Psoas muscle (tissue), 8 donors: ENCODE data around the gene MAP7. TPM values are rescaled to one million over a fixed set of nuclear protein-coding genes. Genes with fewer than 3 reads are reported as not detected.
"Not testable (repeated sequence)": the region's sequence is repeated elsewhere in the genome, so short reads cannot be mapped to it uniquely, and the experiment has no call there.

Experiments used
- ATAC-seq, 4 donors: fragments of 200-7000 bp; cut with Tn5 transposase; one replicate each; pipeline ENCODE4 v1.9.1; 2020; ENCODE audit warnings: moderate library complexity in 3 of 4, mild to moderate bottlenecking in 2 of 4
- DNase-seq, 2 donors: peaks; one replicate each; pipeline ENCODE4 v3.0.0-alpha.2; 2020
- H3K27ac ChIP-seq: fragments of 200-600 bp; one replicate; pipeline ENCODE4 v1.8.0; 2022
- H3K27me3 ChIP-seq, 3 donors: fragments of 200-600 bp in 1 of 3; one replicate each; pipeline versions ENCODE4 v1.6.1 to v1.8.0; 2013 to 2022; ENCODE audit warnings: low read length in 2 of 3, mild to moderate bottlenecking in 2 of 3, moderate library complexity in 1 of 3; ENCODE audit not compliant: insufficient read depth in 3 of 3
- H3K36me3 ChIP-seq, 2 donors: fragments of 200-600 bp in 1 of 2; one replicate each; pipeline versions ENCODE4 v1.6.1 to v1.8.0; 2013 to 2022; ENCODE audit warnings: low read depth in 1 of 2, mild to moderate bottlenecking in 1 of 2, moderate library complexity in 1 of 2; ENCODE audit not compliant: insufficient read depth in 1 of 2
- H3K4me1 ChIP-seq: fragments of 200-600 bp; one replicate; pipeline ENCODE4 v1.8.0; 2022
- H3K4me3 ChIP-seq: fragments of 200-600 bp; one replicate; pipeline ENCODE4 v1.8.0; 2022; ENCODE audit warnings: mild to moderate bottlenecking
- H3K9me3 ChIP-seq: fragments of 200-600 bp; one replicate; pipeline ENCODE4 v1.8.0; 2022
- WGBS, 3 donors: extraction: QIAGEN DNeasy Blood & Tissue Kit; methylation state at CpG; one replicate each; pipeline versions ENCODE4 v1.1.6 to v1.1.7; 2013; 5-methylcytosine and 5-hydroxymethylcytosine counted together
- intact Hi-C, 2 donors: fragments of 100-400 bp; cut with DNase I; formaldehyde crosslinking; loops; one replicate each; pipeline versions ENCODE4 v1.11.0 to v1.14.2; 2022
- polyA plus RNA-seq, 3 donors: library from polyadenylated mRNA; stranded (reverse); fragments of 200-250 nt; gene quantifications; one replicate each; pipeline ENCODE4 v1.2.3, GENCODE V29; 2013
- total RNA-seq, 4 donors: library from RNA; stranded (reverse); fragmentation: NEBNext Ultra II Directional in 2 of 4; extraction: Animal tissue kit (Norgen Biotek cat#: 25700) in 2 of 4; gene quantifications; one replicate each; pipeline versions ENCODE4 v1.2.1 to v1.2.4, GENCODE V29; 2021 to 2023
- TF ChIP-seq, protein P1 (sequence below): fragments of 200-600 bp; IDR thresholded peaks from one replicate; pipeline ENCODE4 v1.8.0; 2022; ENCODE audit warnings: antibody characterized with exemption
- donor health status: healthy with polysubstance abuse.
- donor health status: DM: no; HTN: no; CAD: no; lungs with moderate emphysema.
- donor health status: Bipolar disorder and iron deficiency.
- donor health status: healthy.
- donor health status: DM: yes; HTN: yes; CAD: no.
- donor health status: DM: no; HTN: no; CAD: no.
- donor health status: DM: no; HTN: no; CAD: no.
- donor health status: DM: yes; HTN: yes; CAD: no.

MAP7 gene
- total and polyA plus RNA-seq, 7 donors: 0.10 to 0.94 (median 0.32) TPM

GRCh38 chr6:136309729-136310311 lies 240.4 kb downstream of the MAP7 start:
- WGBS, 3 donors: 89 to 100% (median 96%) methylated on average over 1 of the region's 1 CpG
- intact Hi-C loops: no loop called here
- no peak overlapping the region for H3K27ac ChIP-seq
- H3K9me3 ChIP-seq: no peaks in the 10 kb centered on the region
- DNase-seq: no peak
- H3K4me1 ChIP-seq: no peaks in the 10 kb centered on the region
- H3K4me3 ChIP-seq: no peak overlapping the region
- no peaks in the 10 kb centered on the region for H3K27me3 ChIP-seq
- TF ChIP-seq, protein P1, sequence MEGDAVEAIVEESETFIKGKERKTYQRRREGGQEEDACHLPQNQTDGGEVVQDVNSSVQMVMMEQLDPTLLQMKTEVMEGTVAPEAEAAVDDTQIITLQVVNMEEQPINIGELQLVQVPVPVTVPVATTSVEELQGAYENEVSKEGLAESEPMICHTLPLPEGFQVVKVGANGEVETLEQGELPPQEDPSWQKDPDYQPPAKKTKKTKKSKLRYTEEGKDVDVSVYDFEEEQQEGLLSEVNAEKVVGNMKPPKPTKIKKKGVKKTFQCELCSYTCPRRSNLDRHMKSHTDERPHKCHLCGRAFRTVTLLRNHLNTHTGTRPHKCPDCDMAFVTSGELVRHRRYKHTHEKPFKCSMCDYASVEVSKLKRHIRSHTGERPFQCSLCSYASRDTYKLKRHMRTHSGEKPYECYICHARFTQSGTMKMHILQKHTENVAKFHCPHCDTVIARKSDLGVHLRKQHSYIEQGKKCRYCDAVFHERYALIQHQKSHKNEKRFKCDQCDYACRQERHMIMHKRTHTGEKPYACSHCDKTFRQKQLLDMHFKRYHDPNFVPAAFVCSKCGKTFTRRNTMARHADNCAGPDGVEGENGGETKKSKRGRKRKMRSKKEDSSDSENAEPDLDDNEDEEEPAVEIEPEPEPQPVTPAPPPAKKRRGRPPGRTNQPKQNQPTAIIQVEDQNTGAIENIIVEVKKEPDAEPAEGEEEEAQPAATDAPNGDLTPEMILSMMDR: no peak
- H3K36me3 ChIP-seq: no peaks in the 10 kb centered on the region
- ATAC-seq: no peak

GRCh38 chr6:136309171-136309570 lies 241.1 kb downstream of the MAP7 start:
- intact Hi-C loops: no loop called here
- H3K36me3 ChIP-seq: no peaks in the 10 kb centered on the region
- no peaks in the 10 kb centered on the region for H3K27me3 ChIP-seq
- H3K4me1 ChIP-seq: no peaks in the 10 kb centered on the region
- ATAC-seq (no peak), DNase-seq (no peak)
- WGBS, 3 donors: 63 to 89% (median 73%) methylated on average over 3 of the region's 3 CpGs
- H3K27ac ChIP-seq: no peak overlapping the region
- H3K4me3 ChIP-seq: no peak overlapping the region
- TF ChIP-seq, protein P1: no peak
- H3K9me3 ChIP-seq: no peaks in the 10 kb centered on the region

- H3K36me3 ChIP-seq, intact Hi-C loops, H3K4me1 ChIP-seq, H3K27me3 ChIP-seq, H3K27ac ChIP-seq, H3K4me3 ChIP-seq, DNase-seq, ATAC-seq, H3K9me3 ChIP-seq: not testable (repeated sequence)
- WGBS, 3 donors: 83 to 88% (median 85%) methylated on average over 1 of the region's 1 CpG
Measured at GRCh38 chr6:136308469-136308868, 241.8 kb downstream of the MAP7 start.

GRCh38 chr6:136307351-136307750 lies 242.9 kb downstream of the MAP7 start:
- H3K9me3 ChIP-seq: no peaks in the 10 kb centered on the region
- ATAC-seq (no peak), DNase-seq (no peak)
- no peaks in the 10 kb centered on the region for H3K4me1 ChIP-seq
- H3K27ac ChIP-seq: no peak overlapping the region
- H3K27me3 ChIP-seq: no peaks in the 10 kb centered on the region
- intact Hi-C loops: no loop called here
- H3K4me3 ChIP-seq: no peak overlapping the region
- no peaks in the 10 kb centered on the region for H3K36me3 ChIP-seq
- TF ChIP-seq, protein P1: no peak

DNA sequence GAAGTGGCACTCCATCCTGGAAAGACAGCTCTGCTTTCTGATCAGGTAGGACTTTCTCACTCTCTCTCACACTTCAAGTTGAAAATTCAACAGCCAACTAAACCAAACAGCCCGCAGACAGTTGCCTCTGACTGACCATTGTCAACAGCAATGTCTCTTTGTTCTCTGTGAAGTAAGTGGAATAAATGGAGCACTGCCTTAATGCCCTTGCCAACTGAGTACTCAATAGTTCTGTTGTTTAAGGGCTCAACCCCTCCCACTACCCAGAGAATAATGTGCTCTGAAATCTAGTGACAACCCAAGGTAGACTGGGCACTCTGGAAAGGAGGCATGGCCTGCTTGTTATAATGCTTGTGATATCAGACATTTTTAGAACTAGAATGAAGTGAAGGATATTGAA lies 243.8 kb downstream of the MAP7 start:
- TF ChIP-seq, protein P1: no peak
- Histone ChIP-seq H3K9me3 (no peaks in the 10 kb centered on the region), H3K4me3 (no peak overlapping the region), H3K4me1 (no peaks in the 10 kb centered on the region), H3K27ac (no peak overlapping the region), H3K36me3 (no peaks in the 10 kb centered on the region), H3K27me3 (no peaks in the 10 kb centered on the region)
- WGBS, 3 donors: 22 to 58% (median 46%) methylated on average over 1 of the region's 1 CpG
- intact Hi-C loops: no loop called here
- DNase-seq (no peak), ATAC-seq (no peak)
